SJCRH30 (cell line): ENCODE data around the gene CSNK1G1. TPM values are rescaled to one million over a fixed set of nuclear protein-coding genes. Genes with fewer than 3 reads are reported as not detected.
A peak's percentile ranks its signal among the peaks of the same experiment; 100 is the strongest.
"Not testable (repeated sequence)": the region's sequence is repeated elsewhere in the genome, so short reads cannot be mapped to it uniquely, and the experiment has no call there.

ENCODE experiments used
- DNase-seq, 2 experiments: peaks; one replicate each; pipeline ENCODE4 v3.0.0-alpha.2; 2015 to 2020
- H3K27ac ChIP-seq: fragments of 250-450 bp; sonication (Bioruptor Pico); 2 replicates; pipeline ENCODE4 v1.5.1; 2020; ENCODE audit warnings: mild to moderate bottlenecking, moderate library complexity
- H3K27me3 ChIP-seq: fragments of 250-450 bp; sonication (Bioruptor Pico); 2 replicates; pipeline ENCODE4 v1.5.1; 2020; ENCODE audit warnings: mild to moderate bottlenecking, moderate library complexity
- H3K36me3 ChIP-seq: fragments of 250-450 bp; sonication (Bioruptor Pico); 2 replicates; pipeline ENCODE4 v1.5.1; 2020; ENCODE audit warnings: mild to moderate bottlenecking, moderate library complexity
- H3K4me1 ChIP-seq: fragments of 250-450 bp; sonication (Bioruptor Pico); 2 replicates; pipeline ENCODE4 v1.5.1; 2020; ENCODE audit warnings: mild to moderate bottlenecking, moderate library complexity
- H3K4me3 ChIP-seq: fragments of 250-450 bp; sonication (Bioruptor Pico); 2 replicates; pipeline ENCODE4 v1.5.1; 2020; ENCODE audit warnings: mild to moderate bottlenecking, moderate library complexity
- H3K9me3 ChIP-seq: fragments of 250-450 bp; sonication (Bioruptor Pico); replicated peaks from 2 replicates; pipeline ENCODE4 v1.5.1; 2020; ENCODE audit warnings: mild to moderate bottlenecking, moderate library complexity
- total RNA-seq: library from RNA; depleted of rRNA; stranded (reverse); fragments of >200 nt; shearing (Covaris generic); gene quantifications from 2 replicates; pipeline ENCODE4 v1.2.3, GENCODE V29; 2014

CSNK1G1 gene
- total RNA-seq, 1 experiment from 2014 or later: 20.3 TPM

DNA sequence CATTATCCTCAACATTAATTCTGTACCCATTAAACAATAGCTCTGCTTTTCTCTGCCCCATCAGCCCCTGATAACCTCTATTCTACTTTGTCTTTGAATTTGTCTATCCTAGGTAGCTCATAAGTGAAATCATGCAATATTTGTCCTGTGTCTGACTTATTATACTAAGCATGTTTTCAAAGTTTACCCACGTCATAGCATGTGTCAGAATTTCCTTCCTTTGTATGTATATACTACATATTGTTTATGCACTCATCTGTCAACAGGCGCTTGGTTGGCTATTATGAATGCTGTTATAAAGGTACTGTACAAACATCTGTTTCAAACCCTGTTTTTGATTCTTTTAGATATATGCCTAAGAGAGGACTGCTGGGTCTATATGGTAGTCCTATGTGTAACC is 18.2 kb downstream of the CSNK1G1 start:
- no peaks in the 10 kb centered on the region for H3K4me1 ChIP-seq
- H3K36me3 ChIP-seq: no peaks in the 10 kb centered on the region; the same call in 1 of the 2 replicates
- no peak for DNase-seq
- no peak overlapping the region for H3K27ac ChIP-seq
- H3K9me3 ChIP-seq: no peaks in the 10 kb centered on the region
- H3K4me3 ChIP-seq: no peak overlapping the region
- H3K27me3 ChIP-seq: no peaks in the 10 kb centered on the region

DNA sequence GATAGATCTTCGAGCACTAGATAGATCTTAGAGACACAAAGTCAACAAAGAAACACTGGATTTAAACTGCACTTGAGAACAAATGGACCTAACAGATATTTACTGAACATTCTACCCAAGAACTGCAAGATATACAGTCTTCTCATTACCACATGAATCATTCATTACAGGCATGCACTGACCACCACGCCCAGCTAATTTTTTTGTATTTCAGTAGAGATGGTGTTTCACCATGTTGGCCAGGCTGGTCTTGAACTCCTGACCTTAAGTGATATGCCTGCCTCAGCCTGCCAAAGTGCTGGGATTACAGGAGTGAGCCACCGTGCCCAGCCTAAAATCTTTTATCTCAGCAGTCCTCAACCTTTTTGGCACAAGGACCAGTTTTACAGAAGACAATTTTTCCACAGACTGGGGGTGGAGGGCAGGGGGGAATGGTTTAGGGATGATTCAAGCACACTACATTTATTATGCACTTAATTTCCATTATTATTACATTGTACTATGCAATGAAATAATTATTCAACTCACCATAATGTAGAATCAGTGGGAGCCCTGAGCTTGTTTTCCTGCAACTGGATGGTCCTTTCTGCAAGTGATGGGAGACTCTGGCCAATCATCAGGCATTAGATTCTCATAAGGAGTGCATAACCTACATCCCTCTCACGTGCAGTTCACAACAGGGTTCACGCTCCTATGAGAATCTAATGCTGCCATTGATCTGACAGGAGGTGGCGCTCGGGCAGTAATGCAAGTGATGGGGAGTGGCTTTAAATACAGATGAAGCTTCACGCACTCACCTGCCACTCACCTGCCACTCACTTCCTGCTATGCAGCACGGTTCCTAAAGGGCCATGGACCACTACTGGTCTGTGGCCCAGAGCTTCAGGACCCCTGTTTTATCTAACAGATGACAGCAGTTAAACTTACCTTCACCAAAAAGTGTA is 21.7 kb downstream of the CSNK1G1 start:
- Histone ChIP-seq H3K36me3 (no peaks in the 10 kb centered on the region), H3K4me1 (no peaks in the 10 kb centered on the region), H3K4me3 (no peak overlapping the region), H3K9me3 (no peaks in the 10 kb centered on the region), H3K27me3 (no peaks in the 10 kb centered on the region), H3K27ac (no peak overlapping the region)
- DNase-seq: no peak

DNA sequence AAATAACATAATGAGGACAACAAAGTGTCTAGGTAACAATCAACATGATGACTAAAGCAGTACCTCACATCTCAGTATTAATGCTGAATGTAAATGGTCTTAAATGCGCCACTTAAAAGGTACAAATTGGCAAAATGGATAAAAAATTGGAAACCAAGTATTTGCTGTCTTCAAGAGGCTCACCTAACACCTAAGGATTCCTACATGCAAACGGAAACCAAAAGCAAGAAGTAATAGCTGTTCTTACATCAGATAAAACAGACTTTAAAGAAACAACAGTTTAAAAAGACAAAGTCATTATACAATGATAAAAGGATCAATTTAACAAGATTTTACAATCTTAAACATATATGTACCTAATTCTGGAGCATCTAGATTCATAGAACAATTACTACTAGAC is 22.5 kb downstream of the CSNK1G1 start:
- Histone ChIP-seq H3K4me3 (no peak overlapping the region), H3K36me3 (no peaks in the 10 kb centered on the region), H3K4me1 (no peaks in the 10 kb centered on the region), H3K27me3 (no peaks in the 10 kb centered on the region), H3K9me3 (no peaks in the 10 kb centered on the region), H3K27ac (no peak overlapping the region)
- DNase-seq: no peak

DNA sequence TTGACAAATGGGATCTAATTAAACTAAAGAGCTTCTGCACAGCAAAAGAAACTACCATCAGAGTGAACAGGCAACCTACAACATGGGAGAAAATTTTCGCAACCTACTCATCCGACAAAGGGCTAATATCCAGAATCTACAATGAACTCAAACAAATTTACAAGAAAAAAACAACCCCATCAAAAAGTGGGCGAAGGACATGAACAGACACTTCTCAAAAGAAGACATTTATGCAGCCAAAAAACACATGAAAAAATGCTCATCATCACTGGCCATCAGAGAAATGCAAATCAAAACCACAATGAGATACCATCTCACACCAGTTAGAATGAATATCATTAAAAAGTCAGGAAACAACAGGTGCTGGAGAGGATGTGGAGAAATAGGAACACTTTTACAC is 24.3 kb downstream of the CSNK1G1 start:
- not testable (repeated sequence) for H3K4me1 ChIP-seq, H3K4me3 ChIP-seq, H3K27me3 ChIP-seq, H3K27ac ChIP-seq, H3K9me3 ChIP-seq, H3K36me3 ChIP-seq, DNase-seq

DNA sequence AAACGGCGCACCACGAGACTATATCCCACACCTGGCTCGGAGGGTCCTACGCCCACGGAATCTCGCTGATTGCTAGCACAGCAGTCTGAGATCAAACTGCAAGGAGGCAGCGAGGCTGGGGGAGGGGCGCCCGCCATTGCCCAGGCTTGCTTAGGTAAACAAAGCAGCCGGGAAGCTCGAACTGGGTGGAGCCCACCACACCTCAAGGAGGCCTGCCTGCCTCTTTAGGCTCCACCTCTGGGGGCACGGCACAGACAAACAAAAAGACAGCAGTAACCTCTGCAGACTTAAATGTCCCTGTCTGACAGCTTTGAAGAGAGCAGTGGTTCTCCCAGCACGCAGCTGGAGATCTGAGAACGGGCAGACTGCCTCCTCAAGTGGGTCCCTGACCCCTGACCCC is 29.0 kb downstream of the CSNK1G1 start:
- not testable (repeated sequence) for H3K4me1 ChIP-seq, H3K36me3 ChIP-seq, H3K27ac ChIP-seq, H3K4me3 ChIP-seq, DNase-seq, H3K27me3 ChIP-seq, H3K9me3 ChIP-seq

DNA sequence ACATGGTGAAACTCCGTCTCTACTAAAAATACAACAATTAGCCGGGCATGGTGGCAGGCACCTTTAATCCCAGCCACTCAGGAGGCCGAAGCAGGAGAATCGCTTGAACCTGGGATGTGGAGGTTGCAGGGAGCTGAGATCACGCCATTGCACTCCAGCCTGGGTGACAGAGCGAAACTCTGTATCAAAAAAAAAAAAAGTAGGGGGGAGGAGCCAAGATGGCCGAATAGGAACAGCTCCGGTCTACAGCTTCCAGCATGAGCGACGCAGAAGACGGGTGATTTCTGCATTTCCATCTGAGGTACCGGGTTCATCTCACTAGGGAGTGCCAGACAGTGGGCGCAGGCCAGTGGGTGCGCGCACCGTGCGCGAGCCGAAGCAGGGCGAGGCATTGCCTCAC is 29.5 kb downstream of the CSNK1G1 start:
- H3K27me3 ChIP-seq, H3K9me3 ChIP-seq, DNase-seq, H3K4me3 ChIP-seq, H3K27ac ChIP-seq, H3K4me1 ChIP-seq, H3K36me3 ChIP-seq: not testable (repeated sequence)

DNA sequence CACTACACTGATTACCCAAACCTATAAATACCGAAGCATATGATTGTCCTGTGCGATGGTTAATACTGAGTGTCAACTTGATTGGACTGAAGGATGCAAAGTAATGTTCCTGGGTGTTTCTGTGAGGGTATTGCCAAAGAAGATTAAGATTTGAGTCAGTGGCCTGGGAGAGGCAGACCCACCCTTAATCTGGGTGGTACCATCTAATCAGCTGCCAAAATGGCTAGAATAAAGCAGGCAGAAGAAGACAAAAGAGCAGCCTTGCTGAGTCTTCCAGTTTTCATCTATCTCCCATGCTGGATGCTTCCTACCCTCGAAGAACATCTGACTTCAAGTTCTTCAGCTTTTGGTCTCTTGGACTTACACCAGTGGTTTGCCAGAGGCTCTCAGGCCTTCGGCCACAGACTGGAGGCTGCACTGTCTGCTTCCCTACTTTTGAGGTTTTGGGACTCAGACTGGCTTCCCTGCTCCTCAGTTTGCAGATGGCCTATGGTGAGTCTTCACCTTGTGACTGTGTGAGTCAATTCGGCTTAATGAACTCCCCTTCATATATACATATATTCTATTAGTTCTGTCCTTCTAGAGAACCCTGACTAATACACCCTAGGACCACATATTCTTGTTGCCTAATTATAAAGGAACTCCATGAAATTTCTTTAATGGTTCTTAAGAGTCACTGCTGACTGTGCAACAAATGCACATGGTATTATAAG is 31.7 kb downstream of the CSNK1G1 start:
- DNase-seq: no peak
- Histone ChIP-seq H3K9me3 (no peaks in the 10 kb centered on the region), H3K36me3 (no peaks in the 10 kb centered on the region), H3K4me3 (no peak overlapping the region), H3K27ac (no peak overlapping the region), H3K4me1 (no peaks in the 10 kb centered on the region), H3K27me3 (no peaks in the 10 kb centered on the region)

DNA sequence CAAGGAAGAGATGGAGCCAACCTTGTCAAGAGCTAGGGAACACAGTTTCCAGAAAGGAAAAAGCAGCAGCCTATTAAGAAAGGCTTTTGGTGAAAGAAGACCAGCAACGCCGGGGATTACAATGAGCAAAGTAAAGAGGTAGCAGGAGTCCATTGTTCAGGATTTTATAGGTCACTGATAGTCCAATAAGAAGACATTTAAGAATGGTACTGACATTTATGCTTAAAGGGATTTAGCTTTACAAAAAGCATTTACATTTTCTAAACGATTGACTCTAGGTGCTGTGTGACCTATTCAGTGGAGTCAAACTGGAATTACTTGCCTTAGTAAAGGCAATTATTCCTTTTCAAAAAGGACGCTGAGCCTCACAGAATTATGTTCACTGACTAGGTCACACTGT is 40.8 kb downstream of the CSNK1G1 start:
- Histone ChIP-seq H3K4me3 (no peak overlapping the region), H3K9me3 (no peaks in the 10 kb centered on the region), H3K27ac (no peak overlapping the region), H3K27me3 (no peaks in the 10 kb centered on the region), H3K4me1 (peaks cover 7% of the 10 kb centered on the region), H3K36me3 (peaks cover 2% of the 10 kb centered on the region; the same call in 1 of the 2 replicates)
- DNase-seq: no peak

DNA sequence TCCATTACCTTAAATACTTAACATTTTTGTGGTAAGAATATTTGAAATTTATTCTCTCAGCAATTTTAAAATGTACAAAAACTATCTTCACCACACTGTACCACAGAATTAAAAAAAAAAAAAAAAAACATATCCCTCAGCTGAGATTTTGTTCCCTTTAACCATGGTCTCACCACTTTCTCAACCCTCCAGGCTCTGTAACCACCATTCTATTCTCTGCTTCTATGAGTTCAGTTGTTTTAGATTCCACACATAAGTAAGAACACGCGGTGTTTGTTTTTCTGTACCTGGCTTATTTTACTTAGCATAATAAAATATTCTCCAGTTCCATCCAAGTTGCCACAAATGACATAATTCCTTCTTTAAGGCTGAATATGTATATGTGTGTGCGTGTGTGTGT is 41.5 kb downstream of the CSNK1G1 start:
- Histone ChIP-seq H3K27me3 (no peaks in the 10 kb centered on the region), H3K9me3 (no peaks in the 10 kb centered on the region), H3K36me3 (peaks cover 2% of the 10 kb centered on the region; the same call in 1 of the 2 replicates), H3K4me1 (peaks cover 7% of the 10 kb centered on the region), H3K4me3 (no peak overlapping the region), H3K27ac (no peak overlapping the region)
- DNase-seq: no peak

DNA sequence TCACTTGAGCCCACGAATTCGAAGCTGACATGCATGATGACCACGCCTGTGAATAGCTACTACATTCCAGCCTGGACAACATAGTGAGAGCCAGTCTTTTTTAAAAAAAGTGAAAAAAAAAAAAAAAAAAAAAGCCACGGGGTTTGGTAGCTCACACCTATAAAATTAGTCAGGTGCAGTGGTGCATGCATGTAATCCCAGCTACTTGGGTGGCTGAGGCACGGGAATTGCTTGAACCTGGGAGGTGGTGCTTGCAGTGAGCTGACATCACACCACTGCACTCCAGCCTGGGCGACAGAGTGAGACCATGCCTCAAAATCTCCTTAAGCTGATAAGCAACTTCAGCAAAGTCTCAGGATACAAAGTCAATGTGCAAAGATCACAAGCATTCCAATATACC is 44.4 kb downstream of the CSNK1G1 start:
- Histone ChIP-seq H3K27ac (no peak overlapping the region), H3K4me1 (peaks cover 7% of the 10 kb centered on the region), H3K36me3 (peaks cover 2% of the 10 kb centered on the region; the same call in 1 of the 2 replicates)

DNA sequence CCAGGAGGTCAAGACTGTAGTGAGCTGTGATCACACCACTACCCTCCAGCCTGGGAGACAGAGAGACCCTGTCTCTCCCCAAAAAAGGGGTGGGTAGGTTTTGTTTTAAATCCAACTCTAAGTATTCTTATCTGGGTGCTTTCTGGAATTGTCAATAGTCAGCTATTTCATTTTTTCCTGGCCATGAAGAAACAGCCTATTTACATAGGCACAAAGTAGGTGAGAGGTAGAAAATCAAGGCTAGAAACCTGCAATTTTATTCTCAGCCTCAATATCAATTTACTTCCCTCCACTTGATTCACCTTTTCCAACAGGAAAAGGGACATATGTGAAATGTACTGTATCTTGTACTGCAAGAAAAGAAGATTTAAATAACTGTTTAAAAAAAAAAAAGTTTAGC is 45.9 kb downstream of the CSNK1G1 start:
- peaks cover 9% of the 10 kb centered on the region for H3K4me1 ChIP-seq

More for the DNA sequence above, 44.4 kb downstream of the CSNK1G1 start:
- H3K9me3 ChIP-seq: no peaks in the 10 kb centered on the region
- no peaks in the 10 kb centered on the region for H3K27me3 ChIP-seq
- no peak overlapping the region for H3K4me3 ChIP-seq
- DNase-seq: no peak

DNA sequence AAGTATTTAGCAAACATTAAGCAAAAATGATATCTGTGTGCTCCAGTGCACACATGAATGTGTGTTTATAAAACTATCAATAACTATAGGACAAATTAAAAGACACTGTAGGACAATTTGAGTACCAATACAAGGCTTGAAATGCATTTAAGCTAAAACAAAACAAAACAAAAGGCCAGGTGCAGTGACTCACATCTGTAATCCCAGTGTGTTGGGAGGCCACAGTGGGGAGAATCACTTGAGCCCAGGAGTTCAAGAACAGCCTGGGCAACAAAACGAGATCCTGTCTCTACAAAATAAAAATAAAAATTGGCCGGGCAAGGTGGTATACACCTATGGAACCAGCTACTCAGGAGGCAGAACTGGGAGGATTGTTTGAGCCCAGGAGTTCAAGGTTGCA is 50.7 kb downstream of the CSNK1G1 start:
- Histone ChIP-seq H3K27me3 (no peaks in the 10 kb centered on the region), H3K27ac (no peak overlapping the region), H3K4me3 (no peak overlapping the region), H3K36me3 (no peaks in the 10 kb centered on the region), H3K9me3 (no peaks in the 10 kb centered on the region), H3K4me1 (0 out of 2 replicates have a peak, but pooled peaks cover 5% of the 10 kb centered on the region)
- DNase-seq: peak in 1 of 2 experiments; percentile 15

More for the DNA sequence above, 45.9 kb downstream of the CSNK1G1 start:
- DNase-seq: no peak
- no peak overlapping the region for H3K27ac ChIP-seq
- no peak overlapping the region for H3K4me3 ChIP-seq
- H3K36me3 ChIP-seq: peaks cover 2% of the 10 kb centered on the region; the same call in 1 of the 2 replicates
- H3K9me3 ChIP-seq: no peaks in the 10 kb centered on the region
- no peaks in the 10 kb centered on the region for H3K27me3 ChIP-seq

DNA sequence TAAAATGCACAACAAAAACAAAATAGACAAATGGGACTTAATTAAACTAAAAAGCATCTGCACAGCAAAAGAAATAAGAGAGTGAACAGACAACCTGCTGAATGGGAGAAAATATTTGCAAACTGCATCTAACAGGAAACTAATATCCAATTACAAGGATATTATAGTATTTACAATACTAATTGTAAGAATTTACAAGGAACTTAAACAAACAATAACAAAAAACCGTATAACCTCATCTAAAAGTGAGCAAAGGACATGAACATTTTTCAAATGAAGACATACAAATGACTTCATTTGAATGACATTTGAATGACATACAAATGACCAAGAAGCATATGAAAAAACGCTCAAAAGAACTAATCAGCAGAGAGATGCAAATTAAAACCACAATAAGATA is 66.4 kb downstream of the CSNK1G1 start:
- Histone ChIP-seq H3K4me1 (peaks cover 21% of the 10 kb centered on the region), H3K4me3 (no peak overlapping the region), H3K36me3 (no peaks in the 10 kb centered on the region), H3K9me3 (no peaks in the 10 kb centered on the region), H3K27me3 (no peaks in the 10 kb centered on the region), H3K27ac (no peak overlapping the region)
- no peak for DNase-seq

DNA sequence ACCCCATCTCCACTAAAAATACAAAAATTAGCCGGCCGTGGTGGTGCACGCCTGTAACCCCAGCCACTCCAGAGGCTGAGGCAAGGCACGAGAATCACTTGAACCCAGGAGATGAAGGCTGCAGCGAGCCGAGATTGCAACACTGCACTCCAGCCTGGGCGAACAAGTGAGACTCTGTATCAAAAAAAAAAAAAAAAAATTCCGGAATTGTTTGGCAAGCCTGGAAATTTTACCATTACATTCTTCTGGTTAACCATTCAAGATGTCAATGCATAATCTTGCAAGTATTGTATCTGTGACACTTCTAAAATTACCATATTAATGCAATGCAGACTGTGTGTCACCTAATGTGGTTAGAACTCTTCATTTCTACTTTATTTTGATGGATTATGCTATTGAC is 67.0 kb downstream of the CSNK1G1 start:
- H3K4me3 ChIP-seq: no peak overlapping the region
- no peaks in the 10 kb centered on the region for H3K9me3 ChIP-seq
- H3K27ac ChIP-seq: peak overlapping the region; percentile 71
- DNase-seq: peak in 1 of 2 experiments; percentile 39
- H3K36me3 ChIP-seq: no peaks in the 10 kb centered on the region
- no peaks in the 10 kb centered on the region for H3K27me3 ChIP-seq
- H3K4me1 ChIP-seq: peaks cover 21% of the 10 kb centered on the region

DNA sequence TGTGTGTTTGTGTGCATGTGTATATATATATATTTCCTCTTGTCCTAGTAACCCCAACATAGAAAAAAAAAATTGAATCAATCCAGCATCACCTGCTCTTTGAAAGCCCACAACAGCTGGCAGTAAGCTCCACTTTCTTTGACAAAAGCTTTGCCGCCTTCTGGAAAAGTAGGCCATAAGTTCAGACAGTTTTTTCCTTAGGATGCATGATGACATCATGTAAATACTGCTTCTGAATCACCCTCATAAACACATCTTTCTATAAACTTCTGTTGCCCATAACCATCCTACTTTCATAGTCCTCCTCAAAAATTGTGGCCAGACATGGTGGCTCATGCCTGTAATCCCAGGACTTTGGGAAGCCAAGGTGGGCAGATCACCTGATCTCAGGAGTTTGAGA is 67.4 kb downstream of the CSNK1G1 start:
- H3K27ac ChIP-seq: peak overlapping the region; percentile 71
- H3K27me3 ChIP-seq: no peaks in the 10 kb centered on the region
- peak; percentile 71 to 81 for DNase-seq
- 0 out of 2 replicates have a peak, but pooled peaks cover 3% of the 10 kb centered on the region for H3K36me3 ChIP-seq
- 0 out of 2 replicates have a peak overlapping the region, but pooled peaks have one; percentile 1 for H3K4me3 ChIP-seq
- H3K4me1 ChIP-seq: peaks cover 21% of the 10 kb centered on the region
- no peaks in the 10 kb centered on the region for H3K9me3 ChIP-seq
